Stimulated activated CD8-positive, alpha-beta memory T cell treated with anti-CD3 and anti-CD28 coated beads, Interleukin-7, amount 100 ng/mL, for 4 hours (primary cell): Measurements from ENCODE around the gene PCDH17.

Experiments used
- DNase-seq, 2 donors: peaks; one replicate each; pipeline ENCODE4 v3.0.0-alpha.2; 2020; ENCODE audit warnings: low read depth in 2 of 2

The PCDH17 gene

GRCh38 chr13:57739089-57739488 lies 107.5 kb downstream of the PCDH17 start:
- DNase-seq = no peak

- DNase-seq = no peak
Observed at GRCh38 chr13:57739543-57740190, 108.1 kb downstream of the PCDH17 start.

GRCh38 chr13:57740719-57741118 lies 109.2 kb downstream of the PCDH17 start:
- DNase-seq = no peak

- no peak for DNase-seq
Observed at GRCh38 chr13:57748096-57748495, 116.6 kb downstream of the PCDH17 start.

- no peak for DNase-seq
Observed at GRCh38 chr13:57760951-57761350, 129.4 kb downstream of the PCDH17 start.

GRCh38 chr13:57763689-57764088 lies 132.1 kb downstream of the PCDH17 start:
- no peak for DNase-seq
